K562 (cell line): ENCODE data around the gene ZNF165. TPM values are rescaled to one million over a fixed set of nuclear protein-coding genes. Genes with fewer than 3 reads are reported as not detected.

ENCODE experiments used
- BDP1 ChIP-seq: IDR thresholded peaks from 3 replicates; pipeline ENCODE4 v1.6.1; 2011; ENCODE audit not compliant: insufficient read length, insufficient read depth
- CBX5 ChIP-seq: IDR thresholded peaks from 2 replicates; pipeline ENCODE4 v1.6.1; 2014; ENCODE audit warnings: low read depth, borderline replicate concordance
- CREB1 ChIP-seq, 2 experiments: sonication (generic) in 1 of 2; formaldehyde crosslinking in 1 of 2; IDR thresholded peaks; 2 replicates each; pipeline versions ENCODE4 v1.6.1 to v1.8.0; 2012 to 2022; ENCODE audit warnings: inconsistent platforms in 1 of 2, mild to moderate bottlenecking in 1 of 2, missing genetic modification reagents in 1 of 2, moderate library complexity in 1 of 2
- EHMT2 ChIP-seq: fragments of 450-650 bp; IDR thresholded peaks from 2 replicates; pipeline ENCODE4 v1.6.1; 2018; ENCODE audit warnings: antibody characterized with exemption
- ETV6 ChIP-seq, 3 experiments: fragments of 150-350 bp in 1 of 3; sonication (generic) in 1 of 3; formaldehyde crosslinking in 1 of 3; IDR thresholded peaks; 2 replicates each; pipeline versions ENCODE4 v1.6.1 to v1.8.0; 2014 to 2022; ENCODE audit warnings: borderline replicate concordance in 2 of 3, low read depth in 2 of 3, antibody characterized with exemption in 1 of 3, low read length in 1 of 3, mild to moderate bottlenecking in 1 of 3, missing genetic modification reagents in 1 of 3
- HNRNPUL1 ChIP-seq: fragments of 200-400 bp; formaldehyde crosslinking; IDR thresholded peaks from 2 replicates; pipeline ENCODE4 v1.6.1; 2017; ENCODE audit warnings: low read length
- MYNN ChIP-seq, 2 experiments: sonication (generic); formaldehyde crosslinking in 1 of 2; IDR thresholded peaks; 2 replicates each; pipeline versions ENCODE4 v1.5.0 to v1.6.1; 2016 to 2020; ENCODE audit warnings: antibody characterized with exemption in 1 of 2, missing genetic modification reagents in 1 of 2
- NFRKB ChIP-seq: fragments of 450-650 bp; IDR thresholded peaks from 2 replicates; pipeline ENCODE4 v1.6.1; 2016; ENCODE audit warnings: low read depth
- NR2C2 ChIP-seq, 2 experiments: fragments of 200-800 bp in 1 of 2; sonication (Bioruptor generic) in 1 of 2; sonication (generic) in 1 of 2; formaldehyde crosslinking in 1 of 2; IDR thresholded peaks; 2 replicates each; pipeline versions ENCODE4 v1.6.1 to v1.8.0; 2016 to 2022; ENCODE audit warnings: mild to moderate bottlenecking in 1 of 2, missing compliant biosample characterization in 1 of 2, missing genetic modification characterization in 1 of 2, missing genetic modification reagents in 1 of 2
- SPI1 ChIP-seq: IDR thresholded peaks from 2 replicates; pipeline ENCODE4 v1.6.1; 2011; ENCODE audit warnings: low read depth, low read length, control low read depth, borderline replicate concordance
- ZBTB34 ChIP-seq: fragments of 250-450 bp; sonication (Bioruptor Pico); IDR thresholded peaks from 2 replicates; pipeline ENCODE4 v1.8.0; 2021; ENCODE audit warnings: mild to moderate bottlenecking, moderate library complexity
- ZNF408 ChIP-seq: fragments of 250-450 bp; sonication (Bioruptor Pico); IDR thresholded peaks from 2 replicates; pipeline ENCODE4 v1.4.0; 2020; ENCODE audit warnings: low read depth, mild to moderate bottlenecking, moderate library complexity
- ZSCAN32 ChIP-seq: fragments of 450-650 bp; formaldehyde crosslinking; IDR thresholded peaks from 2 replicates; pipeline ENCODE4 v1.4.0; 2020; ENCODE audit warnings: mild to moderate bottlenecking, moderate library complexity
- polyA plus RNA-seq, 8 experiments: library from polyadenylated mRNA; depleted of rRNA in 4 of 8; stranded (reverse) in 5 of 8; unstranded in 3 of 8; fragments of >200 nt; fragmentation: Nextera tagmentation in 2 of 8; fragmentation: Illumina TruSeq in 1 of 8; extraction: Ambion mirVana in 2 of 8; extraction: Trizol in 1 of 8; gene quantifications; 2 replicates each; pipeline versions ENCODE4 v1.2.1 to v1.2.3, GENCODE V29; 2011 to 2014; ENCODE audit warnings: inconsistent platforms in 1 of 8, missing spikeins in 1 of 8
- total RNA-seq, 7 experiments: library from RNA; depleted of rRNA in 6 of 7; stranded (reverse); fragments of >200 nt in 6 of 7; fragmentation: Illumina TruSeq in 2 of 7; extraction: Trizol in 2 of 7; gene quantifications; 2 replicates each; pipeline versions ENCODE4 v1.2.1 to v1.2.3, GENCODE V29; 2011 to 2021; ENCODE audit warnings: low replicate concordance in 1 of 7
- TF ChIP-seq, protein P1 (sequence below): fragments of 450-650 bp; IDR thresholded peaks from 2 replicates; pipeline ENCODE4 v1.6.1; 2016; ENCODE audit warnings: low read depth
- TF ChIP-seq, protein P2 (sequence below): fragments of 450-650 bp; formaldehyde crosslinking; IDR thresholded peaks from 2 replicates; pipeline ENCODE4 v1.4.0; 2020; ENCODE audit warnings: mild to moderate bottlenecking, moderate library complexity

The ZNF165 gene
- total and polyA plus RNA-seq, 9 of the 15 experiments (the other 6 are each of a cell fraction or from before 2014, with no cell fraction given), result 0.82 to 3.6 (median 1.2) TPM

- peak; percentile 78 for TF ChIP-seq MYNN (IDR thresholded peaks at IDR 0.05)
- no peak for TF ChIP-seq MYNN (CRISPR knock-in tag; IDR thresholded peaks at IDR 0.05)
- peak; percentile 44; the same call in 1 of the 2 replicates for TF ChIP-seq CBX5
- no peak for TF ChIP-seq ZSCAN32
- TF ChIP-seq HNRNPUL1, result no peak
- TF ChIP-seq EHMT2, result peak; percentile 61
- no peak for TF ChIP-seq ZNF408
- TF ChIP-seq, protein P1, sequence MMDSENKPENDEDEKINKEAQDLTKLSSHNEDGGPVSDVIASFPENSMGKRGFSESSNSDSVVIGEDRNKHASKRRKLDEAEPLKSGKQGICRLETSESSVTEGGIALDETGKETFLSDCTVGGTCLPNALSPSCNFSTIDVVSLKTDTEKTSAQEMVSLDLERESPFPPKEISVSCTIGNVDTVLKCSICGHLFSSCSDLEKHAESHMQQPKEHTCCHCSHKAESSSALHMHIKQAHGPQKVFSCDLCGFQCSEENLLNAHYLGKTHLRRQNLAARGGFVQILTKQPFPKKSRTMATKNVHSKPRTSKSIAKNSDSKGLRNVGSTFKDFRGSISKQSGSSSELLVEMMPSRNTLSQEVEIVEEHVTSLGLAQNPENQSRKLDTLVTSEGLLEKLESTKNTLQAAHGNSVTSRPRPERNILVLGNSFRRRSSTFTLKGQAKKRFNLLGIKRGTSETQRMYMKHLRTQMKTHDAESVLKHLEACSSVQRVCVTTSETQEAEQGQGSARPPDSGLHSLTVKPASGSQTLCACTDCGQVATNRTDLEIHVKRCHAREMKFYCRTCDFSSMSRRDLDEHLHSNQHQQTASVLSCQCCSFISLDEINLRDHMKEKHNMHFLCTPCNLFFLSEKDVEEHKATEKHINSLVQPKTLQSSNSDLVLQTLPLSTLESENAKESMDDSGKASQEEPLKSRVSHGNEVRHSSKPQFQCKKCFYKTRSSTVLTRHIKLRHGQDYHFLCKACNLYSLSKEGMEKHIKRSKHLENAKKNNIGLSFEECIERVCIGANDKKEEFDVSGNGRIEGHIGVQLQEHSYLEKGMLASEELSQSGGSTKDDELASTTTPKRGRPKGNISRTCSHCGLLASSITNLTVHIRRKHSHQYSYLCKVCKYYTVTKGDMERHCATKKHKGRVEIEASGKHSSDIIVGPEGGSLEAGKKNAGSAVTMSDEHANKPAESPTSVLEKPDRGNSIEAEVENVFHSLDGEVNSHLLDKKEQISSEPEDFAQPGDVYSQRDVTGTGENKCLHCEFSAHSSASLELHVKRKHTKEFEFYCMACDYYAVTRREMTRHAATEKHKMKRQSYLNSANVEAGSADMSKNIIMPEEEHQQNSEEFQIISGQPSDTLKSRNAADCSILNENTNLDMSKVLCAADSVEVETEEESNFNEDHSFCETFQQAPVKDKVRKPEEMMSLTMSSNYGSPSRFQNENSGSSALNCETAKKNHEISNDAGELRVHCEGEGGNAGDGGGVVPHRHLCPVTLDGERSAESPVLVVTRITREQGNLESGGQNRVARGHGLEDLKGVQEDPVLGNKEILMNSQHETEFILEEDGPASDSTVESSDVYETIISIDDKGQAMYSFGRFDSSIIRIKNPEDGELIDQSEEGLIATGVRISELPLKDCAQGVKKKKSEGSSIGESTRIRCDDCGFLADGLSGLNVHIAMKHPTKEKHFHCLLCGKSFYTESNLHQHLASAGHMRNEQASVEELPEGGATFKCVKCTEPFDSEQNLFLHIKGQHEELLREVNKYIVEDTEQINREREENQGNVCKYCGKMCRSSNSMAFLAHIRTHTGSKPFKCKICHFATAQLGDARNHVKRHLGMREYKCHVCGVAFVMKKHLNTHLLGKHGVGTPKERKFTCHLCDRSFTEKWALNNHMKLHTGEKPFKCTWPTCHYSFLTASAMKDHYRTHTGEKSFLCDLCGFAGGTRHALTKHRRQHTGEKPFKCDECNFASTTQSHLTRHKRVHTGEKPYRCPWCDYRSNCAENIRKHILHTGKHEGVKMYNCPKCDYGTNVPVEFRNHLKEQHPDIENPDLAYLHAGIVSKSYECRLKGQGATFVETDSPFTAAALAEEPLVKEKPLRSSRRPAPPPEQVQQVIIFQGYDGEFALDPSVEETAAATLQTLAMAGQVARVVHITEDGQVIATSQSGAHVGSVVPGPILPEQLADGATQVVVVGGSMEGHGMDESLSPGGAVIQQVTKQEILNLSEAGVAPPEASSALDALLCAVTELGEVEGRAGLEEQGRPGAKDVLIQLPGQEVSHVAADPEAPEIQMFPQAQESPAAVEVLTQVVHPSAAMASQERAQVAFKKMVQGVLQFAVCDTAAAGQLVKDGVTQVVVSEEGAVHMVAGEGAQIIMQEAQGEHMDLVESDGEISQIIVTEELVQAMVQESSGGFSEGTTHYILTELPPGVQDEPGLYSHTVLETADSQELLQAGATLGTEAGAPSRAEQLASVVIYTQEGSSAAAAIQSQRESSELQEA, result no peak
- TF ChIP-seq NR2C2 (CRISPR knock-in tag; IDR thresholded peaks at IDR 0.05), result peak; percentile 54; the same call in 1 of the 2 replicates
- TF ChIP-seq NR2C2 (tag; IDR thresholded peaks at IDR 0.05), result peak; percentile 56; the same call in 1 of the 2 replicates
- no peak for TF ChIP-seq BDP1
- TF ChIP-seq ZBTB34 (CRISPR knock-in tag), result no peak
- no peak for TF ChIP-seq NFRKB
- TF ChIP-seq, protein P2, sequence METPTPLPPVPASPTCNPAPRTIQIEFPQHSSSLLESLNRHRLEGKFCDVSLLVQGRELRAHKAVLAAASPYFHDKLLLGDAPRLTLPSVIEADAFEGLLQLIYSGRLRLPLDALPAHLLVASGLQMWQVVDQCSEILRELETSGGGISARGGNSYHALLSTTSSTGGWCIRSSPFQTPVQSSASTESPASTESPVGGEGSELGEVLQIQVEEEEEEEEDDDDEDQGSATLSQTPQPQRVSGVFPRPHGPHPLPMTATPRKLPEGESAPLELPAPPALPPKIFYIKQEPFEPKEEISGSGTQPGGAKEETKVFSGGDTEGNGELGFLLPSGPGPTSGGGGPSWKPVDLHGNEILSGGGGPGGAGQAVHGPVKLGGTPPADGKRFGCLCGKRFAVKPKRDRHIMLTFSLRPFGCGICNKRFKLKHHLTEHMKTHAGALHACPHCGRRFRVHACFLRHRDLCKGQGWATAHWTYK (CRISPR knock-in tag), result peak; percentile 95
- peak; percentile 61; the same call in 1 of the 2 replicates for TF ChIP-seq CREB1 (IDR thresholded peaks at IDR 0.05)
- TF ChIP-seq CREB1 (CRISPR knock-in tag; IDR thresholded peaks at IDR 0.05), result peak; percentile 66; the same call in 1 of the 2 replicates
- peak in 1 of 2 experiments; percentile 22; a peak in 2 of 4 replicates for TF ChIP-seq ETV6 (IDR thresholded peaks at IDR 0.05; ENCODE audit: borderline replicate concordance in 1 of 2, low read depth in 2 of 2, low read length in 1 of 2)
- TF ChIP-seq ETV6 (CRISPR knock-in tag; IDR thresholded peaks at IDR 0.05; ENCODE audit: borderline replicate concordance), result no peak
- TF ChIP-seq SPI1, result peak; percentile 68
These were observed 24.2 kb downstream of the ZNF165 start (continued) for GRCh38 chr6:28104392-28105244.
